HG02623 (cell line): ENCODE data around the gene SLC19A2.
A peak's percentile ranks its signal among the peaks of the same experiment; 100 is the strongest.

Experiments used
- ATAC-seq: cut with Tn5 transposase; IDR thresholded peaks from one replicate; pipeline ENCODE4 v1.9.1; 2021; ENCODE audit warnings: moderate library complexity; ENCODE audit not compliant: unreplicated experiment

Gene SLC19A2

GRCh38 chr1:169478094-169478672 is 7.6 kb downstream of the SLC19A2 start:
- ATAC-seq, result no peak

DNA sequence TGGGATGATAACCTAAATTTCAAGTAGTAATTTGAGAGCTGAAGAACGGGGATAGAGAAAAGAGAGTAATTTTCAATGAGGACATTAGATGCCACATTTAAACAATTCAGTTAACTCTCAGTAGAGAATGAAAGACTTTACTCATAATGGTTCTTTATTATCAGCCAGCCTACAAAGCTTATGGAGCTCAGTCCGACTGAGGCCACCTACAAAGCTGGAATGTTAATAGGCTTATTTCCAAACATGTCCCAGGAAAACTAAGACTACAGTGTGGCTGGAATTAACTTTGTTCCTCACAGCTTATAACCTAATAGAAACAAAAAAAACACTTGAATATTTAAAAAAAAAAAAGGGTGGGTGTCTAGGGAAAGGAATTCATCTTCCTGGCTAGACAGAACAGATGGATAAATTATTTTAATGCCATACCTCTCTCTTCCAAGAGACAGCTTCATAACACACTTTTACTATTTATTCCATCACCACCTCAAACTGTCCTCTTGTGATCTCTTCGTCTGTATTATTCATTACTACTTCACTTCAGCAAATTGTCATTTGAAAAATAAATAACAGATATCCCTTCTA is 9.8 kb downstream of the SLC19A2 start:
- no peak for ATAC-seq

DNA sequence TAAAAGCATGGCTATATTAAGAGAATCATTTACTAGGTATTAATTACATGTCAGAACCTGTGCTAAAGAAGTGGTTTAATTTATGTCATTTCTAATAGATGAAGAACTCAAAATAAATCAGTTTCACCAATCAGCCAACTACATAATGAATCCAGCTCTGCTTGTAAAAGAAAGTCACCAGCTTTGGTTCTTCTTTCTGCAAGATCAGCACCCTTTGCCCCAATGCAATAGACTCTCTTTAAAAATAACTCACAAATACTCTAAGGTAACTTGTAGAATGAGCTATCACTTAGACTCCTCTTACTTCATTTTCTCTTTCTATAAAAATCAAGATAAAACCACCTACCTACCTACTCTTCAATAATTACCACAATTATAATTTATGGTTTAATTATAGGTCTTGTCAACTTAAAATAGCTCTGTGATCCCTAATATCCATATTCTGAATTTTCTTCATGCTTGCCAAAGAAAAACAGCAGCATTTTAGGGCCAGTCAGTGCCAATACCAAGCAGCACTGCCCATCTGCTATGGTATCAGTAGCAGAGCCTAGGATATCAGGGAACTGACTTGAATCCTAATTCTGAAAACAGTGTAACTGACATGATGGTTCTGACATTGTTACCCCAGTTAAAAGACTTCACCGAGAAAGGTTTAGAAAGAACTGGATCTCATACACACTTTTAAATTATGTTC is 11.3 kb downstream of the SLC19A2 start:
- no peak for ATAC-seq

GRCh38 chr1:169473347-169473746 is 12.4 kb downstream of the SLC19A2 start:
- no peak for ATAC-seq

DNA sequence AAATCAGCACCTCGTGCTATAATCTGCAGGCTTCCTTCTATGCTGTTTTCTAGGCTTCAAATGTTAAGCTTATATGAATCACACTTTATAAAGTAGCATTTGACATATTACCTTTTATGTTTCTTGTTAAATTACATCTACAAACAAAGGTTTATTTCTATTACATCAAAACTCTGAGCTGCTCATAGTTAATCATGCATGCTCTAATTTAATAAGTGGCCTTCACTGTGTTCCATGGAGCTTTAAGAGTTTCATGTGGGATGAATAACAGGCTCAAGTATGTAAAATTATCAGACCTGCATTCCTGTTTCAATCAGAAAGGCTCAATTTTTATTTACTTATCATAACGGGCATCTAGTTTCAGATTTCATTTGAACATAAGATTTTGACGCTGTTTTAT is 13.0 kb downstream of the SLC19A2 start:
- ATAC-seq, result no peak

DNA sequence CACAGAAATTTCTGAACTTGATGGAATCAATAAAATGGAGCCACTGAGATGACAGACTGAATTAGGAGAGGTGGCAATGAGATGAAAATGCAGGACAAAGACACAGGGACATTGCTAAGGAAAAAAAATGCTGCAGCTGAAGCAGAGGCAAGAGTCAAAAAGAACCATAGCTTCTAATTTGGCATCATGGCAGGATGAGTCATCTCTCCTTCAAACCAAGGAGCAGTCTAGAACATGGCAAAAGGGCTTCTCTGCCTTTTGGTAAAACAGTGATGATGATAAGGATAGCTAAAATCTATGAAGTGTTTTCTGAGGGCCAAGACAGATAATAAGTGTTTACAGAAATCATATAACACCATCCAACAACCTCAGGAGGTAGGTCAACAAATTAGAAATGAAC is 16.8 kb downstream of the SLC19A2 start:
- ATAC-seq, result no peak

DNA sequence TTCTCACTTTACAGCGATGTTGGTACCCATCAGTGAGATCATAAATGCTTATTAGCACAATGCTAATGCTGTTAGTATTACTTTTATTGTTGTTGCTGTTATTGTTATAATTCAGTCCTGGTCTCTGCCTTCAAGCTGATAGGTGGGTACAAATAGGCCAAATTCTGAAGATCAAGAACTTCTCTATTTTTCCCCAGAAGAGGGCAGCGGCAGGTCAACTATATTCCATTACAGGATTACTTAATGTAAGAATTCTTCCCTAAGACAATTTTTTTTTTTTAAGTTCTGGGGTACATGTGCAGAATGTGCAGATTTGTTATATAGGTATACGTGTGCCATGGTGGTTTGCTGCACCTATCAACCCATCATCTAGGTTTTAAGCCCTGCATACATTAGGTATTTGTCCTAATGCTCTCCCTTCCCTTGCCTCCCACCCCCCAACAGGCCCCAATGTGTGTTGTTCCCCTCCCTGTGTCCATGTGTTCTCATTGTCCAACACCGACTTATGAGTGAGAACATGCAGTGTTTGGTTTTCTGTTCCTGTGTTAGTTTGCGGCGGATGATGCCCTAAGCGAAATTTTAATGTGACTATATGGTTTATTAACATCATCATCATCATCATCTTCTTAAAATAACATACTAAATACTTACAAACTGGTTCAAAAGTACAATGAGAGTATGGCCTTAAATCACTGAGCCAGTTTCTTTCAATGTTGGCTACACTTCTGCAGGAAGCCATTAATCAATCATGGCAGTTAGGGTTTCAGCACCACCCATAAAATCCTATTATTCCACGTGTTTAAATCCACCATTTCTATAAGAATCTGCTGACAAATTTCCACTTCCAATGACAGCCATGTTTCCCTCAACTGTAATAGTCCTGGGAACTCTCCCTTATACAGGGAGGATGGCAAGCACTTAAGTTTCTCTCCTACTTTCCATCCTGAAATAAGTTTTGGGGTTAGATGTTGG is 19.2 kb downstream of the SLC19A2 start:
- ATAC-seq, result no peak

- ATAC-seq, result no peak
These were observed 20.5 kb downstream of the SLC19A2 start for GRCh38 chr1:169465281-169465680.

DNA sequence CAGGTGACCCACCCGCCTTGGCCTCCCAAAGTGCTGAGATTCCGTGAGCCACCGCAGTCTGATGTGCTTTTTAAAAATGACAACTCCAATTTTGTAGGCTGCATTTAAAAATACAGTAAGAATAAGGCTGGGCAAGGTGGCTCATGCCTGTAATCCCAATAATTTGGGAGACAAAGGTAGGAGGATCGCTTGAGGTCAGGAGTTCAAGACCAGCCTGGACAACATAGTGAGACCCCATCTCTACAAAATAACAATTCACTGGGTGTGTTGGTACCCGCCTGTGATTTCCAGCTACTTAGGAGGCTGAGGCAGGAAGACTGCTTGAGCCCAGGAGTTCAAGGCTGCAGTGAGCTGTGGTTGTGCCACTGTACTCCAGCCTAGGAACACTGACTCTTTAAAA is 23.4 kb downstream of the SLC19A2 start:
- ATAC-seq, result no peak

DNA sequence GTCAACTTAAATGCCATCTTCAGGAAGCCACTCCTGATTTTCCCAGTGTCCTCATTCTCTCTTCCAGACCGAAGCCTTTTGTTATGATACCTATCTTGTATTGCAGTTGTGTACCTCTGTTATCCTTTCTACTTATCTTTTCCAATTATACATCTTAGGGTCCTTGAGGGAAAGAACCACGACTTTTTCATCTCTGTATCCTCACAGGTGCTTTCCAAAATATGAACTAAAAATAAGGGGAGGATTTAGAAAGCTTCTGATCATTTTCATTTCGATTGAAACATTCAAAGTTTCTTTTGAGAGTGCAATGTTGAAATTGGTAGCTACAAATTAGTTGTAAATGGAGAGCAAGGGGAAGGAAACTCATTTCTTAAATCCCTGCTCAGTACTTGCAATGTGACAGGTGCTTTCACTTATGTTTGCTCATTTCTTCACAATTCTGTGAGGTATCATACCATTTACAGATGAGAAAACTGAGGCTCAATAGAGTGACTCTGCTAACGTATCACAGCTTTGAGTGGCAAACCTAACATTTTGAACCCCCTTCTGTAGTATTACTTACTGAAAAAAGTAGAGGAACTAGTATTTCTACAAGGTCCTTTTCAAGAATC is 24.2 kb downstream of the SLC19A2 start:
- no peak for ATAC-seq

DNA sequence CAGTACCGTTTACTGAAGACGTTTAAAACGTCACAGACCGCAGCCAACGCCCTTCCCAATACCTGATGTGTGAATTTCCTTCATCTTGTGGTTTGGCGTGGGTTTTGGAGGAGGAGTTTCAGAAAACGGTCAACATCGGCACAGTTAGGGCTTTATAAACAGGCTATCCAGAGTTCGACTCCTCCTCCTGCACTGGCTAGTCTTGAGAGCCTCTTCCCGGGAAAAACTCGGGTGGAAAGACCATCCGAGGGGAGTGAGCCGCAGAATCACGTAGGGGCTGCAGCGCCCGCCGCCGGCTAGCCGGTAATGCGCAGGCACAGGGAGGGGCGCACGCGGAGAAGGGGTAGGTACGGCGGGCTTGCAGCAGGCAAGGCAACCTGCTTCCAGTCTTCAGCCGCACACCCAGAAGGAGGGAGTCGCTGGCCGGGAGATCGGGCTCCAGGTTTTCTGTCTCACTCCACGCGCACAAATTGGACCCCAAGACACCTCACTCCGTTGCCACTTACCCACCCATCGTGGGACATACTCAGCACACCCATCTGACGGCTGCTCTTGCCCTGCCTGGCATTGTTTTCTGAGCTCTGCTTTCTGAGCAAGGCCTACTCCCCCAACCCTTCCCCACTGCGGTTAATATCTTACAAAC is 25.4 kb downstream of the SLC19A2 start:
- no peak for ATAC-seq

- ATAC-seq, result no peak
These were observed 28.3 kb downstream of the SLC19A2 start for GRCh38 chr1:169457443-169457842.

GRCh38 chr1:169456029-169456428 is 29.7 kb downstream of the SLC19A2 start:
- no peak for ATAC-seq

GRCh38 chr1:169452921-169453320 is 32.8 kb downstream of the SLC19A2 start:
- no peak for ATAC-seq

DNA sequence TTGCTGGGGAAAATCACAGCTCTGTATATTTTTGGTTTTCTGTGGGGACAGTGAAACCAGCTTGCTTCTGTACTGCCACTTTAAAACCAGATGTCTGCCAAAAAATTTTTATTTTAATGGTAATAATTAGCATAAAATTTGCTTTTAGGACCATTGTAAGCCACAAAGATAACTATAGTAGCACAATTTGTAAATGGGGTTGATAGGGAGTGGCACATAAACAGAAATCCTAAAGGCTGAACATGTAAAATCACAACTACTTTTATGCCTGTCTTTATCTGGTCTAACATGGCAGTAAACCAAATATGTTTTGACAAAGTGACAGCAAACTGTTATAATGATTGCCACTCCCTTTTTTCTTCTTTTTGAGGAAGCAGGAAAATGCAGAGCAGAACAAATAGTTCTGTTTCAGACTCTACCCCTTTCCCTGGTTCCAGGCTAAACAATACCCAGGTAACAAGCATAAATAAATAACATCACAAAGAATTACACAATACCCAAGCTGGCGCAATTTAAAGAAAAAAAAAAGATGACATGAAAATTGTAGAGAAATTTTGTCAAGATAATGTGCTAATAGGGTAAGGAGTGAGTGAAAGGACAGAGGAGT is 34.4 kb downstream of the SLC19A2 start:
- ATAC-seq, result no peak

DNA sequence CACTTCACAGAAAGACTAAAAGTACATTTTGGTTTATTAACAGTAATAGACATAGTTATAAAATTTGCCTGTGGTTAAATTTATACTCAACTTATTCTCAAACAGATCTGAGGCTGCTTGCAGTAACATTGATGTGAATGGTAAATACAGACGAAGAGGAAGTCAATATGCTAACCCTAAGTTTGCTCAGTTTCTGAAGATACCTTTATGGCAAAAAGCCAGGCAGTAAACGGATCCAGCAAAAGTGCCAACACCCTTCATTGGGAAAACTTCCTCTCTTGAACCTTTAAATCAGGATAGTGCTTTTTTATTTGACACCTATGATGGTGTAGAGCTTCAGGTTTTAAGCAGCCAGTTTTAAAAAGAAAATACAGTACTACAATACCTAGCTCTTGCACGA is 41.8 kb downstream of the SLC19A2 start:
- ATAC-seq, result no peak

- ATAC-seq, result peak; percentile 71
These were observed 58.6 kb downstream of the SLC19A2 start, which contains the start of gene CCDC181 for GRCh38 chr1:169427081-169427641. CCDC181 (minus strand) TSS chr1:169427474; CDS start chr1:169424927, 2,547 bp downstream.

- ATAC-seq, result no peak
These were observed 59.5 kb downstream of the SLC19A2 start for GRCh38 chr1:169426174-169426705.

DNA sequence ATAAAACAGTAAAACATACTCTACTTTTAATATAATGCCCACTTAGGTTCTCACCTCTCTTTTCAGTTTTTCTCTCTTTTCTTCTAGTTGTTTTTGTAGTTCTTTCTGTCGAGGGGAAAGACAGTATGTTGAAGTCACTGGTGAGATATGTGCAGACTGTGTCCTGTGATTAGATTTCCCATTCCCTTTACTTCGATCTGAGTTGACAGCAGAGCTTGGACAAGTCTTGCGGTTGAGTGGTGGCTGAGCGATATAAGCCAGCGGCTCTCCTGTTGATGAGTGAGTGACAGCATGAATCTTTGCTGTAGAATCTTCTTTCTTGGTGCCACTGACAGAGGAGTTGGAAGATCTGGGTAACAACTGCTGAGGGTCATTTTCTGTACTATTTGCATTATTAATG is 64.4 kb downstream of the SLC19A2 start:
- no peak for ATAC-seq
